DMS114 treated with DMSO at 0.1 percent for 48 hours (cell line): ENCODE data around the gene FBXO28.

Source experiments
- DNase-seq: peaks from one replicate; lab custom pipeline; 2025; ENCODE audit not compliant: unreplicated experiment; lab: John Stamatoyannopoulos, UW

Gene FBXO28

GRCh38 chr1:224095339-224095738 lies 18.6 kb upstream of the FBXO28 start:
- no peak for DNase-seq

GRCh38 chr1:224095867-224096266 lies 18.0 kb upstream of the FBXO28 start:
- DNase-seq: no peak

GRCh38 chr1:224096773-224097172 lies 17.1 kb upstream of the FBXO28 start:
- no peak for DNase-seq

- no peak for DNase-seq
Observed at GRCh38 chr1:224098007-224098406, 15.9 kb upstream of the FBXO28 start.

- DNase-seq: peak; percentile 16
Observed at GRCh38 chr1:224106568-224107281, 7.2 kb upstream of the FBXO28 start.

- no peak for DNase-seq
Observed at GRCh38 chr1:224107282-224107625, 6.7 kb upstream of the FBXO28 start.

- no peak for DNase-seq
Observed at GRCh38 chr1:224108991-224109390, 4.9 kb upstream of the FBXO28 start.

- no peak for DNase-seq
Observed at GRCh38 chr1:224109981-224110380, 3.9 kb upstream of the FBXO28 start.

- DNase-seq: no peak
Observed at GRCh38 chr1:224113005-224113404, 906 bp upstream of the FBXO28 start.

- DNase-seq: no peak
Observed at GRCh38 chr1:224113545-224113917, 380 bp upstream of the FBXO28 start.

- DNase-seq: no peak
Observed at GRCh38 chr1:224114787-224115175, 870 bp downstream of the FBXO28 start.

GRCh38 chr1:224116131-224116530 lies 2.2 kb downstream of the FBXO28 start:
- DNase-seq: peak; percentile 63

GRCh38 chr1:224118688-224119087 lies 4.8 kb downstream of the FBXO28 start:
- DNase-seq: no peak

- no peak for DNase-seq
Observed at GRCh38 chr1:224123136-224123535, 9.2 kb downstream of the FBXO28 start.

GRCh38 chr1:224124220-224124619 lies 10.3 kb downstream of the FBXO28 start:
- DNase-seq: no peak

GRCh38 chr1:224127925-224128819 lies 14.3 kb downstream of the FBXO28 start:
- no peak for DNase-seq

GRCh38 chr1:224131253-224131652 lies 17.3 kb downstream of the FBXO28 start:
- DNase-seq: no peak

GRCh38 chr1:224132901-224133300 lies 19.0 kb downstream of the FBXO28 start:
- DNase-seq: no peak

GRCh38 chr1:224133741-224134299 lies 19.9 kb downstream of the FBXO28 start:
- no peak for DNase-seq

GRCh38 chr1:224137518-224137917 lies 23.6 kb downstream of the FBXO28 start:
- no peak for DNase-seq

GRCh38 chr1:224138198-224138597 lies 24.3 kb downstream of the FBXO28 start:
- DNase-seq: no peak

GRCh38 chr1:224141693-224142092 lies 27.8 kb downstream of the FBXO28 start:
- no peak for DNase-seq
